ENCODE measurements around the gene MAD1L1. TPM values are rescaled to one million over a fixed set of nuclear protein-coding genes. Genes with fewer than 3 reads are reported as not detected.

MAD1L1 gene
- total RNA-seq, 4 donors from 2014 or later, result 8.0 to 52.7 (median 26.7) TPM

- Histone ChIP-seq H3K27me3 (no peaks in the 10 kb centered on the region), H3K4me1 (no peaks in the 10 kb centered on the region), H3K27ac (no peak overlapping the region), H3K36me3 (peaks cover 0 to 15% (median 7%) of the 10 kb centered on the region in 4 donors), H3K9me3 (no peaks in the 10 kb centered on the region), H3K4me3 (no peak overlapping the region)
- no peak for TF ChIP-seq POLR2AphosphoS5 (IDR thresholded peaks at IDR 0.05)
- TF ChIP-seq, protein P1, sequence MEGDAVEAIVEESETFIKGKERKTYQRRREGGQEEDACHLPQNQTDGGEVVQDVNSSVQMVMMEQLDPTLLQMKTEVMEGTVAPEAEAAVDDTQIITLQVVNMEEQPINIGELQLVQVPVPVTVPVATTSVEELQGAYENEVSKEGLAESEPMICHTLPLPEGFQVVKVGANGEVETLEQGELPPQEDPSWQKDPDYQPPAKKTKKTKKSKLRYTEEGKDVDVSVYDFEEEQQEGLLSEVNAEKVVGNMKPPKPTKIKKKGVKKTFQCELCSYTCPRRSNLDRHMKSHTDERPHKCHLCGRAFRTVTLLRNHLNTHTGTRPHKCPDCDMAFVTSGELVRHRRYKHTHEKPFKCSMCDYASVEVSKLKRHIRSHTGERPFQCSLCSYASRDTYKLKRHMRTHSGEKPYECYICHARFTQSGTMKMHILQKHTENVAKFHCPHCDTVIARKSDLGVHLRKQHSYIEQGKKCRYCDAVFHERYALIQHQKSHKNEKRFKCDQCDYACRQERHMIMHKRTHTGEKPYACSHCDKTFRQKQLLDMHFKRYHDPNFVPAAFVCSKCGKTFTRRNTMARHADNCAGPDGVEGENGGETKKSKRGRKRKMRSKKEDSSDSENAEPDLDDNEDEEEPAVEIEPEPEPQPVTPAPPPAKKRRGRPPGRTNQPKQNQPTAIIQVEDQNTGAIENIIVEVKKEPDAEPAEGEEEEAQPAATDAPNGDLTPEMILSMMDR (IDR thresholded peaks at IDR 0.05), result no peak
- TF ChIP-seq POLR2A (IDR thresholded peaks at IDR 0.05), result no peak
- TF ChIP-seq EP300 (IDR thresholded peaks at IDR 0.05; ENCODE audit: low read depth), result no peak
- in situ Hi-C loops (cut with MboI; ENCODE audit: low pct_ligation_motif_present in 1 of 4, low pct_unique_long_range_greater_than_20kb in 1 of 4, low sequenced_read_pairs in 3 of 4) (loop anchor here in 3 of 4 donors (25.0 kb wide), 2 partner anchors 559 to 634 kb away; partner anchors contain the start of gene ELFN1 (in 2 of the 3)), intact Hi-C loops (cut with DNase I; ENCODE audit: low total_unique reads) (no loop called here)
- no peak for DNase-seq
- WGBS, 2 donors (ENCODE audit: low coverage in 1 of 2), result 91% methylated on average over 17 of the region's 17 CpGs; no CpG with 5 or more reads in 1 of the 2 donors
These were observed 11.8 kb downstream of the MAD1L1 start for GRCh38 chr7:2220954-2221353.

DNA sequence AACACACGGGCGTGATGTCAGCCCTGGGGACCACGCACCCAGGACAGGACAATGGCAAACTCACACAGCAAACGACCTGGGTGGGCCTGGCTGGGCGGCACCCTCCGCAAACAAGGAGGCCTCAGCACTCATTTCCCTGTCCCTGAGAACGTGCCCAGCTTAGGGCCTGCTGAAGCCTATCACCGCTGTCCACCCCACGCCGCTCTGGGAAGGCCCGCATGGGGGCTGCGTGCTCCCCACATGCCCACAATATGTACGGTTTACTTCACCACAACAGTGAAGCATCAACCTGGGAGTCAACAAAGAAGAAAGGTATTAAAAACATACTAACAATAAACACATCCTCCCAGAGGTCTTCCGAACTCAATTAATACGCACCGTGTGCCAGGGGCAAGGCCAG, 12.2 kb downstream of the MAD1L1 start:
- H3K27me3 ChIP-seq, result no peaks in the 10 kb centered on the region
- H3K36me3 ChIP-seq, result peaks cover 0 to 18% (median 8%) of the 10 kb centered on the region in 4 donors
- no peak for DNase-seq
- TF ChIP-seq, protein P1 (IDR thresholded peaks at IDR 0.05), result no peak
- TF ChIP-seq POLR2A (IDR thresholded peaks at IDR 0.05) (no peak), EP300 (IDR thresholded peaks at IDR 0.05; ENCODE audit: low read depth) (no peak), POLR2AphosphoS5 (IDR thresholded peaks at IDR 0.05) (no peak)
- WGBS, 2 donors (ENCODE audit: low coverage in 1 of 2), result 91% methylated on average over 16 of the region's 16 CpGs; no CpG with 5 or more reads in 1 of the 2 donors
- no peak overlapping the region for H3K27ac ChIP-seq
- H3K4me3 ChIP-seq, result no peak overlapping the region
- in situ Hi-C loops (cut with MboI; ENCODE audit: low pct_ligation_motif_present in 1 of 4, low pct_unique_long_range_greater_than_20kb in 1 of 4, low sequenced_read_pairs in 3 of 4), result loop anchor here in 3 of 4 donors (25.0 kb wide), 2 partner anchors 558 to 633 kb away; partner anchors contain the start of gene ELFN1 (in 2 of the 3)
- H3K9me3 ChIP-seq, result no peaks in the 10 kb centered on the region
- H3K4me1 ChIP-seq, result no peaks in the 10 kb centered on the region
- intact Hi-C loops (cut with DNase I; ENCODE audit: low total_unique reads), result no loop called here

GRCh38 chr7:2220030-2220429, 12.7 kb downstream of the MAD1L1 start:
- no peaks in the 10 kb centered on the region for H3K4me1 ChIP-seq
- in situ Hi-C loops (cut with MboI; ENCODE audit: low pct_ligation_motif_present in 1 of 4, low pct_unique_long_range_greater_than_20kb in 1 of 4, low sequenced_read_pairs in 3 of 4), result loop anchor here in 3 of 4 donors (25.0 kb wide), 2 partner anchors 558 to 633 kb away; partner anchors contain the start of gene ELFN1 (in 2 of the 3)

GRCh38 chr7:2219606-2220005, 13.1 kb downstream of the MAD1L1 start:
- H3K4me1 ChIP-seq, result no peaks in the 10 kb centered on the region
- intact Hi-C loops (cut with DNase I; ENCODE audit: low total_unique reads) (no loop called here), in situ Hi-C loops (cut with MboI; ENCODE audit: low pct_ligation_motif_present in 1 of 4, low pct_unique_long_range_greater_than_20kb in 1 of 4, low sequenced_read_pairs in 3 of 4) (loop anchor here in 3 of 4 donors (25.0 kb wide), 2 partner anchors 557 to 632 kb away; partner anchors contain the start of gene ELFN1 (in 2 of the 3))
- H3K4me3 ChIP-seq, result no peak overlapping the region
- peaks cover 0 to 20% (median 8%) of the 10 kb centered on the region in 4 donors for H3K36me3 ChIP-seq
- no peak for DNase-seq
- H3K27ac ChIP-seq, result no peak overlapping the region
- H3K27me3 ChIP-seq, result no peaks in the 10 kb centered on the region
- no peaks in the 10 kb centered on the region for H3K9me3 ChIP-seq
- no peak for TF ChIP-seq EP300 (IDR thresholded peaks at IDR 0.05; ENCODE audit: low read depth)
- TF ChIP-seq POLR2A (IDR thresholded peaks at IDR 0.05), result no peak
- TF ChIP-seq, protein P1 (IDR thresholded peaks at IDR 0.05), result no peak
- TF ChIP-seq POLR2AphosphoS5 (IDR thresholded peaks at IDR 0.05), result no peak
- WGBS, 2 donors (ENCODE audit: low coverage in 1 of 2), result 95% methylated on average over 8 of the region's 8 CpGs; no CpG with 5 or more reads in 1 of the 2 donors

More at GRCh38 chr7:2220030-2220429, 12.7 kb downstream of the MAD1L1 start:
- Histone ChIP-seq H3K36me3 (peaks cover 0 to 20% (median 8%) of the 10 kb centered on the region in 4 donors), H3K27ac (no peak overlapping the region), H3K27me3 (no peaks in the 10 kb centered on the region), H3K4me3 (no peak overlapping the region), H3K9me3 (no peaks in the 10 kb centered on the region)
- WGBS, 2 donors (ENCODE audit: low coverage in 1 of 2), result 92 to 100% methylated on average over 5 to 19 of the region's 19 CpGs
- DNase-seq, result no peak
- intact Hi-C loops (cut with DNase I; ENCODE audit: low total_unique reads), result no loop called here
- TF ChIP-seq, protein P1 (IDR thresholded peaks at IDR 0.05), result no peak
- TF ChIP-seq EP300 (IDR thresholded peaks at IDR 0.05; ENCODE audit: low read depth) (no peak), POLR2A (IDR thresholded peaks at IDR 0.05) (no peak), POLR2AphosphoS5 (IDR thresholded peaks at IDR 0.05) (no peak)
